Measurements from ENCODE around the gene PPT1.

DNA sequence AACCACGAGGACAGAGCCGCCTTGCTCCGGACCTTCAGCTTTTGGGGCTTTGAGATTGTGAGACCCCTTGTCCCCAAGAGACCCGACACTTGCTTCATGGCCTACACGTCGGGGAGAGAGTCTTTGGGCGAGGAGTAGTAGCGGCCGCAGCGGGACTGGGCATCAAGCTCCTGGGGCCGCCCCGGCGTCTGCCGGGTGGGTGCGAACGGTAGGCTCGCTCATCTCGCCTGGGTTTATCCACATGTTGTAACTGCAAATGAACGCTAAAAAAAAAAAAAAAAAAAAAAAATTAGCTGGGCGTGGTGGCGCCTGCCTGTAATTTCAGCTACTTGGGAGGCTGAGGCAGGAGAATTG, 36.2 kb upstream of the PPT1 start:
- no peak for TF ChIP-seq POLR2AphosphoS5 (IDR thresholded peaks at IDR 0.05; ENCODE audit: low read depth, low read length)
- no peak for TF ChIP-seq FOXP2 (optimal IDR thresholded peaks at IDR 0.05; ENCODE audit: borderline replicate concordance, extremely low read depth, extremely low read length, insufficient read depth)
- TF ChIP-seq SIN3A (IDR thresholded peaks at IDR 0.05; ENCODE audit: borderline replicate concordance, insufficient read depth, low read length): no peak
- no peak for TF ChIP-seq REST (IDR thresholded peaks at IDR 0.05; ENCODE audit: insufficient read depth in 1 of 2, low read depth in 2 of 2, low read length in 2 of 2)
- TF ChIP-seq TAF1 (IDR thresholded peaks at IDR 0.05; ENCODE audit: borderline replicate concordance, insufficient read depth, low read length): no peak

All from PFSK-1 (cell line).